Muscle layer of colon (tissue), 2 donors: ENCODE measurements around the gene RPL18.
"Not testable (repeated sequence)": the region's sequence is repeated elsewhere in the genome, so short reads cannot be mapped to it uniquely, and the experiment has no call there.

Source experiments
- H3K27ac ChIP-seq: one replicate; pipeline ENCODE4 v1.7.0; 2013; ENCODE audit warnings: low read depth, mild to moderate bottlenecking, low read length, moderate library complexity
- H3K27me3 ChIP-seq, 2 donors: one replicate each; pipeline ENCODE4 v1.7.0; 2013; ENCODE audit warnings: low read length in 2 of 2, mild to moderate bottlenecking in 2 of 2; ENCODE audit not compliant: insufficient read depth in 2 of 2, control insufficient read depth in 1 of 2
- H3K36me3 ChIP-seq: one replicate; pipeline ENCODE4 v1.7.0; 2013; ENCODE audit warnings: mild to moderate bottlenecking, low read length; ENCODE audit not compliant: insufficient read depth
- H3K4me1 ChIP-seq: one replicate; pipeline ENCODE4 v1.7.0; 2013; ENCODE audit warnings: mild to moderate bottlenecking, low read length; ENCODE audit not compliant: insufficient read depth
- H3K4me3 ChIP-seq, 2 donors: one replicate each; pipeline ENCODE4 v1.7.0; 2013; ENCODE audit warnings: low read length in 2 of 2, low read depth in 1 of 2, mild to moderate bottlenecking in 1 of 2, moderate library complexity in 1 of 2
- H3K9ac ChIP-seq: one replicate; pipeline ENCODE4 v1.7.0; 2013; ENCODE audit warnings: low read length
- H3K9me3 ChIP-seq: one replicate; pipeline ENCODE4 v1.7.0; 2013; ENCODE audit warnings: mild to moderate bottlenecking, low read length
- donor health status: abdominal sarcoma.
- donor health status: Adenocarcinoma of cecum.

Gene RPL18

DNA sequence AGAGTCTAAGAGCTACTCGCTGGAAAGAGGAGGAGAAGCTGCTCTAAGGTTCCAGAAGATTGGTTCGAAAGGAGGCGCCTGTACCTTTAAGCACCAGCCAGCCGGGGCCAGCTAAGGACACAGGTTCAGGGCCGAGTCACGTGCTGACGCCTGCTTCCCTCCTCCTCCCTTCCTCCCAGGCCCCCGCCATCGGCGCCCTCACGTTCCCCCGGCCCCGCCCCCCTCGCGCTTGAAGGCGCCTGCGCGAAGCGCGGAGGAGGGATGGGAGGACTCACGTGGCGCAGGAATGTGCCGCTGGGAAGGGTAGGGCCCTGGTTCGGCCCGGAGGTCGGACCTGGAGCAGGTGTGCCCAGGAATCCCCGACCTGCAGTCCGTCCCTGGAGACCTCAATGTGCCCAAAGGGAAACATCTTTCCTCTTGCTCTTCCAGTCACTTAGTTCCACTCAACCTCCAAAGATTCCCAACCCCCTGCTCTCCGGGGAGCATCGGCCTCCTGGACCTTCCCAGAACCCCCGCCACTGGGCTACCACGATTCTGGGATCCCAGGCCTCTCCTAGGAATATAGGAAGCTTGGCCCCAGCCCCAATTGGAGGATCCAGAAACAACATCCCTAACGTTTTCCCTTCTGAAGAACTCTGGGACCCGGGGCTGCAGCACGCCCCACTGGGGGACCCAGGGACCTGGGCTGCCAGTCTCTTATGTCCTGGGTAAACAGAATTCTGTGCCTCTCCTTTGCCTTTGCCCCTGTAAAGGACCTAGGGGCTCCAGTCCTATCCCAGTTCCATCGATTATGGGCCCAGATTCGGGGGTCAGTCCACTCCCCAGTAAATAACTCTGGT, 15.7 kb upstream of the RPL18 start:
- Histone ChIP-seq H3K4me1 (peaks cover 58% of the 10 kb centered on the region), H3K27ac (peak overlapping the region; percentile 64), H3K9ac (peak overlapping the region; percentile 29), H3K36me3 (peaks cover 39% of the 10 kb centered on the region), H3K9me3 (no peaks in the 10 kb centered on the region), H3K27me3 (no peaks in the 10 kb centered on the region), H3K4me3 (peak overlapping the region; percentile 2 to 91)

DNA sequence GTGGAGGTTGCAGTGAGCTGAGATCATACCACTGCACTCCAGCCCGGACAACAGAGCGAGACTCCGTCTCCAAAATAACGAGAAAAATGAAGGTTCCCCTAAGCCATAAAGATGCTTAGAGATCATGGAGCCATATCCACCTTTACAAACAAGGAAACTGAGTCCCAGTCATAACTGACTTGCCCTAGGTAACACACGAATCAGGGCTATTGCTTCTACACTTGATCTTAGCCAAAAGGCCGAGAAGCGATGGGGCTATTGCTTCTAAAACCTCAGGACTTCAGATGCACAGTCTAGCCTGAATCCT, 15.0 kb upstream of the RPL18 start:
- Histone ChIP-seq H3K4me1 (peaks cover 61% of the 10 kb centered on the region), H3K9ac (peak overlapping the region; percentile 29), H3K27ac (peak overlapping the region; percentile 4), H3K9me3 (no peaks in the 10 kb centered on the region), H3K36me3 (peaks cover 39% of the 10 kb centered on the region), H3K4me3 (peak overlapping the region; percentile 0 to 91), H3K27me3 (no peaks in the 10 kb centered on the region)

DNA sequence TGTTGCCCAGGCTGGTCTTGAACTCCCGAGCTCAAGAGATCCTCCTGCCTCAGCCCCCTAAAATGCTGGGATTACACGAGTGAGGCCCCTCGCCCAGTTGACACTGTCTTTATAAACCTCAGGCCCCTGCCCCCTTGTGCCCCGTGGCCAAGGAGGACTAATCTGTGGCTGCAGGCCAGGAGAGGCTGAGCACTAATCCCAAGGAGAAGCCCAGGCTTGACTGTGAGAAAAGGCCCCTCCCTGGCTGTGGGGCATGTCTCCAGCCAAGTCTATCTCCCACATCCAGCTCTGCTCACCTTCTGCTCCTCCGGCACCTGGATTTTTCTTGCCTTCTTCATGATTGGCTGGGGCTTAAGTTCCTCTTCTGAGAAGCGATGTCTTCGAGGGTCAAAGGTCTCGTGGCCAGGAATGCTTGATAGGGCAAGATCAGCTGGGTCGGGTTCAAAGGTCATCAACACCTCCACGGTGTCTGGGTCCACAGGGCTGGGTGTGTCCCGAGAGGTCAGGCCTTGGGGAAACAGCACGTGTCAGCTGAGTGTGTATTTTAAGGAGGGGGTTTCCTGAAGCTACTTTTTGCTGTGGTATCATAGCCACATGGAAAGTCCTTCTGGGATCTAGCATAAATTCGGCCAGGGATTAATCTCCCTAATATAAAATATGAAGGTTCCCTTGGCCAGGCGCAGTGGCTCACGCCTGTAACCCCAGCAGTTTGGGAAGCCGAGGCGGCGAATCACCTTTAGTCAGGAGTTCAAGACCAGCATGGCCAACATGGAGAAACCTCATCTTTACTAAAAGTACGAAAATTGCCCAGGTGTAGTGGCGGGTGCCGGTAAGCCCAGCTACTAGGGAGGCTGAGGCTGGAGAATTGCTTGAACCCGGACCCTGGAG, 14.4 kb upstream of the RPL18 start:
- peak overlapping the region; percentile 15 to 91 for H3K4me3 ChIP-seq
- no peaks in the 10 kb centered on the region for H3K27me3 ChIP-seq
- H3K9me3 ChIP-seq: no peaks in the 10 kb centered on the region
- H3K4me1 ChIP-seq: peaks cover 55% of the 10 kb centered on the region
- H3K27ac ChIP-seq: no peak overlapping the region
- peak overlapping the region; percentile 29 for H3K9ac ChIP-seq
- peaks cover 39% of the 10 kb centered on the region for H3K36me3 ChIP-seq

DNA sequence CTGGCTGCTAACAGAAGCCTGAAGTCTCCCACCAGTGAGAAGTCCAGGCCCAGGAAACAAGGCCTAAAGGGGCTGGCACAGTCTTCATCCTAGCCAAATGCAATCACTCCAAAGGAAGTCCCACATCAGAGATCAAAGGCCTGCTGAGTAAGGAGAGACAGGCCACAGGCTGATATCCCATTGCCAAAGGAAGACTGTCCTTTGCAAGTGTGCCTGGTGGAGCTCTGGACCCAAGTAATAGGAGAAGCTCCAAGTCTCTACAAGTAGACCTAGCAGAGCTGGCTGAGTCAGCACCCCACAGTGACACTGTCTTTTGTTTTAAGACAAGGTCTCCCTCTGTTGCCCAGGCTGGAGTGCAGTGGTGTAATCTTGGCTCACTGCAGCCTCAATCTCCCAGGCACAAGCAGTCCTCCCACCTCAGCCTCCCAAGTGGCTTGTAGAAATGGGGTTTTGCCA, 13.7 kb upstream of the RPL18 start:
- H3K9me3 ChIP-seq: no peaks in the 10 kb centered on the region
- H3K27me3 ChIP-seq: no peaks in the 10 kb centered on the region
- H3K27ac ChIP-seq: no peak overlapping the region
- H3K4me3 ChIP-seq: peak overlapping the region in 1 of 2 donors; percentile 2
- no peak overlapping the region for H3K9ac ChIP-seq
- peaks cover 54% of the 10 kb centered on the region for H3K4me1 ChIP-seq
- peaks cover 39% of the 10 kb centered on the region for H3K36me3 ChIP-seq

GRCh38 chr19:48632286-48632685, 13.3 kb upstream of the RPL18 start:
- H3K9ac ChIP-seq: not testable (repeated sequence)
- H3K4me1 ChIP-seq: peaks cover 54% of the 10 kb centered on the region

GRCh38 chr19:48631225-48631624, 12.2 kb upstream of the RPL18 start:
- no peak overlapping the region for H3K9ac ChIP-seq
- H3K4me1 ChIP-seq: peaks cover 54% of the 10 kb centered on the region
- H3K9me3 ChIP-seq: no peaks in the 10 kb centered on the region
- no peak overlapping the region for H3K27ac ChIP-seq
- no peak overlapping the region for H3K4me3 ChIP-seq
- H3K27me3 ChIP-seq: no peaks in the 10 kb centered on the region
- H3K36me3 ChIP-seq: peaks cover 44% of the 10 kb centered on the region

More at GRCh38 chr19:48632286-48632685, 13.3 kb upstream of the RPL18 start:
- Histone ChIP-seq H3K4me3 (peak overlapping the region in 1 of 2 donors; percentile 2), H3K36me3 (peaks cover 41% of the 10 kb centered on the region)
- not testable (repeated sequence) for H3K27me3 ChIP-seq, H3K27ac ChIP-seq, H3K9me3 ChIP-seq

DNA sequence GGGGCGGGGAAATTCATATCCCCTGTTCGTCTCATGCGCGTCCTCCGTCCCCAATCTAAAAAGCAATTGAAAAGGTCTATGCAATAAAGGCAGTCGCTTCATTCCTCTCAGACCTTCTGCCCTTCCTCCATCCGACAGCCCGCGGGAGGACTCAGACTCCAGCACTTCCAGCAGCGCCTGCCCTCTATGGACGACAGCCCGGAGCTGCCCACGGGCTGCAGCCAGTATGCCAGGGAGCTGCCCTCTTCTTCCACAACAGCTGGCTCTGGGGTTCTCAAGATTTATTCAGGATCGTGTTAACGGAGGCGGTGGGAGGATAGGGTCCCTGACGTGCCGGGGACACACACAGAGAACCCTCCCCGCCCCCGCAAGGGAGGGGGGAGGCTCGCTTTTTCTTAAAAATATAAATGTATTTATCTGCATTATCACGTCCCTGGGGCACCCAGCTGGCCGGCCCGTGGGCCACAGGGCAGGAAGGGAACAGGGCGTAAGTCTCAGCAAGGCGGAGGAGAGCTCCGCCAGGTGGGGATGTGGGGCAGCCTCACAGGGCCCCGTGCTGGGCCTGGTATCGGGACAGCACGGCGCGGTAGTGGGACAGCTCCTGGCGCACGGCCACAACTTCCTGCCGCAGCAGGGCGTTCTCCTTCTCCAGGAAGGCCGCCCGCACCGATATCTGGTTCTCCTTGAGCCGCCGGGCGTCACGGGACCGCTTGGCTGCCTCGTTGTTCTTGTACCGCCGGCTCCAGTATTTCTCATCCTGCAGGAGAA, 11.5 kb upstream of the RPL18 start:
- no peaks in the 10 kb centered on the region for H3K9me3 ChIP-seq
- H3K4me1 ChIP-seq: peaks cover 54% of the 10 kb centered on the region
- H3K27me3 ChIP-seq: no peaks in the 10 kb centered on the region
- H3K27ac ChIP-seq: peak overlapping the region; percentile 41
- no peak overlapping the region for H3K4me3 ChIP-seq
- H3K36me3 ChIP-seq: peaks cover 44% of the 10 kb centered on the region
- H3K9ac ChIP-seq: no peak overlapping the region

DNA sequence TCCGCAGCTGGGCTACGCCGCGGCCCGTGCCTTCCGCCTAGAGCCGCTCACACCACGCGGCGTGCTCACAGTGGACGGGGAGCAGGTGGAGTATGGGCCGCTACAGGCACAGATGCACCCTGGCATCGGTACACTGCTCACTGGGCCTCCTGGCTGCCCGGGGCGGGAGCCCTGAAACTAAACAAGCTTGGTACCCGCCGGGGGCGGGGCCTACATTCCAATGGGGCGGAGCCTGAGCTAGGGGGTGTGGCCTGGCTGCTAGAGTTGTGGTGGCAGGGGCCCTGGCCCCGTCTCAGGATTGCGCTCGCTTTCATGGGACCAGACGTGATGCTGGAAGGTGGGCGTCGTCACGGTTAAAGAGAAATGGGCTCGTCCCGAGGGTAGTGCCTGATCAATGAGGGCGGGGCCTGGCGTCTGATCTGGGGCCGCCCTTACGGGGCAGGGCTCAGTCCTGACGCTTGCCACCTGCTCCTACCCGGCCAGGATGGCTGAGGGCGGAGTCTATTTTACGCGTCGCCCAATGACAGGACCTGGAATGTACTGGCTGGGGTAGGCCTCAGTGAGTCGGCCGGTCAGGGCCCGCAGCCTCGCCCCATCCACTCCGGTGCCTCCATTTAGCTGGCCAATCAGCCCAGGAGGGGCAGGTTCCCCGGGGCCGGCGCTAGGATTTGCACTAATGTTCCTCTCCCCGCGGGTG, 10.8 kb upstream of the RPL18 start:
- H3K4me1 ChIP-seq: peaks cover 54% of the 10 kb centered on the region
- no peaks in the 10 kb centered on the region for H3K9me3 ChIP-seq
- no peaks in the 10 kb centered on the region for H3K27me3 ChIP-seq
- H3K27ac ChIP-seq: peak overlapping the region; percentile 41
- H3K4me3 ChIP-seq: no peak overlapping the region
- H3K9ac ChIP-seq: no peak overlapping the region
- peaks cover 44% of the 10 kb centered on the region for H3K36me3 ChIP-seq

- H3K9me3 ChIP-seq: no peaks in the 10 kb centered on the region
- H3K27ac ChIP-seq: peak overlapping the region; percentile 41
- H3K4me3 ChIP-seq: no peak overlapping the region
- no peaks in the 10 kb centered on the region for H3K27me3 ChIP-seq
- peaks cover 57% of the 10 kb centered on the region for H3K4me1 ChIP-seq
- no peak overlapping the region for H3K9ac ChIP-seq
- peaks cover 44% of the 10 kb centered on the region for H3K36me3 ChIP-seq
Observed at GRCh38 chr19:48629297-48629598, 10.3 kb upstream of the RPL18 start.

- H3K4me1 ChIP-seq: peaks cover 54% of the 10 kb centered on the region
- H3K9ac ChIP-seq: no peak overlapping the region
- peaks cover 43% of the 10 kb centered on the region for H3K36me3 ChIP-seq
- no peaks in the 10 kb centered on the region for H3K27me3 ChIP-seq
- no peaks in the 10 kb centered on the region for H3K9me3 ChIP-seq
- no peak overlapping the region for H3K4me3 ChIP-seq
- H3K27ac ChIP-seq: peak overlapping the region; percentile 41
Observed at GRCh38 chr19:48628486-48629296, 9.7 kb upstream of the RPL18 start.
